GM15510 (cell line): Measurements from ENCODE around the gene ALS2.
A peak's percentile ranks its signal among the peaks of the same experiment; 100 is the strongest.

Source experiments
- POLR2A ChIP-seq: IDR thresholded peaks from 3 replicates; pipeline ENCODE4 v1.6.1; 2011; ENCODE audit warnings: borderline replicate concordance; ENCODE audit not compliant: insufficient read length; ENCODE audit errors: extremely low read depth

The ALS2 gene

GRCh38 chr2:201780674-201781493, at the start of gene ALS2:
TSS of gene ALS2 (minus strand) at chr2:201780933. CDS start at chr2:201768885, 12,048 bp downstream.
- TF ChIP-seq POLR2A, result peak; percentile 68

- no peak for TF ChIP-seq POLR2A
These were observed 47.5 kb upstream of the ALS2 start for GRCh38 chr2:201828220-201828619.

GRCh38 chr2:201827621-201828020, 46.9 kb upstream of the ALS2 start:
- no peak for TF ChIP-seq POLR2A

DNA sequence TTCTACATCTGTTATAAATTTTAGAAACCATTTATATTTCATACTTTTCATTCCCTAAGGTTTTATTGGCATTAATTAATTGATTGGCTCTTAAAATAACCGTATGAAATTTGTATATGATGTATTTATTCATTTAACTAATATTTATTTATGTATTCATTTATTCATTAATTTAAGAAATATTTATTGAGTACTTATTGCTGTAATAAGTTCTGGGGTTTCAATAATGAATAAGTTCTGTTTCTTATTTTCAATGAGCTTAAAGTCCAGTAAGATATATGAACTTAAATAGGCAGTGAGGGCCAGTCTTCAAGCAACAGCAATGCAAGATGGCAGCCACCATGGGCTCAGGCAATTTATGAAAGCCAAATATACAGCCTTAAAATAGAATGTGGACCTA, 43.5 kb upstream of the ALS2 start:
- no peak for TF ChIP-seq POLR2A

DNA sequence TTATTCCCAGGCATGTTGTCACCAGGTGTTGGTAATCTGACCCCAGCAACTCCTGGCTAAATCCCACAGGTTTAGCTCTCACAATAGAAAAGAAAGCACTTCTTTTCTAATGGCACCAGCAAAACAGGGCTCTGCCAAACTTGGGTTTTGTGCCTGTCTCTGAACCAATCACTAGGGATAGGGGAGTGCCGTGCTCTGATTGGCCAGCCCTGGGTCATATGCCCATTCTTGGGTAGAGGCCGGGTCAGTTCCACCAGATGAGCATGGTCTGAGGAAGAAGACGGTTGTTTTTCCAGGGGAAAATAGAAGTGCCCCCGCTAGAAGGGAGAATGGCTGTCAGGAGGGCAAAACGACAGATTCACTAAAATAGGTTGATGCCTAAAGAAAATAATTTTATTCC, 40.3 kb upstream of the ALS2 start:
- no peak for TF ChIP-seq POLR2A

DNA sequence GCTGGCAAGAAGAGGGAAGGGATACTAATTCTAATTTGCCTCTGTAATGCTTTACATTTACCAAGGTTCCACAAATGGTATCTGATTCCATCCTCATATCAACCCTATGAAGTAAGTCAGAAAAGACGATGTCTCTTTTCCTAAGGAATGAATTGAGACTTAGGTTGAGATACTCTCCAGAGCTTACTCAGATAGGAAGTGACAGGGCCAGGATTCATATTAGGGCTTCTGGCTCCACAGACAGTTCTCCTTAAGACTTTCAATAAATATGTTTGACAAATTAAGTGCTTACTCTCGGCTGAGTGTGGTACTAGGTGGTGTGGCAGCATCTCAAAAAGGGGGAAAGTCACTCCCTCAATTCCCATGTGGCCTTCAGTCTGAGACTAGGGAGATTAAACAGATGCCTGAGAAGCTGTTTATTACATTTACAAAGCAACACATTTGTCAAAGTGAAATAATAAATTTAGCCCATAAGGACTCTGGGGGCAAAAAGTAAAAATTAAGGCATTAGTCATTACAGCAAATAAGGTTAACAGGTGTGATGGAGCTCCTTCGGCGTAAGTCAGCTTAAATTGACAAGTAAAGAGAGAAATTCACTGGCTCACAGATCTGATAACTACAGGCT, 39.8 kb upstream of the ALS2 start:
- no peak for TF ChIP-seq POLR2A

GRCh38 chr2:201816657-201817575, 36.2 kb upstream of the ALS2 start:
- TF ChIP-seq POLR2A, result no peak

- TF ChIP-seq POLR2A, result no peak
These were observed 33.4 kb upstream of the ALS2 start for GRCh38 chr2:201813996-201814760.

DNA sequence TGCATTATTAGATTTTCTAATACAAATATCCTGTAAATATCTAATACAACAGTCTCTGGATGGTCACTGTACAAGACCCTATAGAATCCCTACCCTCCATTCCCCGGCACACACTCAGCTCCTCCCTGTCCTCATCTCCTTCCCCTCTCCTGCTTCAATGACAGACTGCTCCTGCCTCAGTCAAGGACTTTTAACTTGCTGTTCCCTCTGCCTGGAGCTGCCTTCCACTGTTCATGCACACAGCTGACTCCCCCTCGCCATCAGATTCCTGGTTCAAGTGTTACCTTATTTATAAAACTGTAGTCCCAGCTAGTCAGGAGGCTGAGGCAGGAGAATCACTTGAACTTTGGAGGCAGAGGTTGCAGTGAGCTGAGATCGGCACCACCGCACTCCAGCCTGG, 28.9 kb upstream of the ALS2 start:
- TF ChIP-seq POLR2A, result no peak

DNA sequence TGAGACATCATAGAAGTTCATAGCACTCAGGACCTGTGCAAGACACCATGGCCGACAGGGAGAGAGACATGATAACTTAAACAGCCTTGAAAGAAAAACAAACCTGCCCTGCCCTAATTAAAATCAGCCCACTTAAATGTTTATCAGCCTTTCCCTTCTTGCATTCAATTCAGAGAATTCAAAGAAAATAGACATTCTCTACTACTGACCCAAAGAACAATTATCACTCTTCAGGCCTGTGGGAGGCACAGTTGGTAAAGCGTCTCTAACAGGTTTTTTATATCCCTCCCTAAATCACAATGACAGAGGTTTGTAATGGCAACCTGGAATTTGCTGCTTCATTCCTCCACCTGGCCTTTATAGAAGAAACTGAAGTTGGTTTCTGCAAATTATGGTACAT, 27.3 kb upstream of the ALS2 start:
- TF ChIP-seq POLR2A, result no peak

GRCh38 chr2:201807452-201807999, 26.8 kb upstream of the ALS2 start:
- no peak for TF ChIP-seq POLR2A

DNA sequence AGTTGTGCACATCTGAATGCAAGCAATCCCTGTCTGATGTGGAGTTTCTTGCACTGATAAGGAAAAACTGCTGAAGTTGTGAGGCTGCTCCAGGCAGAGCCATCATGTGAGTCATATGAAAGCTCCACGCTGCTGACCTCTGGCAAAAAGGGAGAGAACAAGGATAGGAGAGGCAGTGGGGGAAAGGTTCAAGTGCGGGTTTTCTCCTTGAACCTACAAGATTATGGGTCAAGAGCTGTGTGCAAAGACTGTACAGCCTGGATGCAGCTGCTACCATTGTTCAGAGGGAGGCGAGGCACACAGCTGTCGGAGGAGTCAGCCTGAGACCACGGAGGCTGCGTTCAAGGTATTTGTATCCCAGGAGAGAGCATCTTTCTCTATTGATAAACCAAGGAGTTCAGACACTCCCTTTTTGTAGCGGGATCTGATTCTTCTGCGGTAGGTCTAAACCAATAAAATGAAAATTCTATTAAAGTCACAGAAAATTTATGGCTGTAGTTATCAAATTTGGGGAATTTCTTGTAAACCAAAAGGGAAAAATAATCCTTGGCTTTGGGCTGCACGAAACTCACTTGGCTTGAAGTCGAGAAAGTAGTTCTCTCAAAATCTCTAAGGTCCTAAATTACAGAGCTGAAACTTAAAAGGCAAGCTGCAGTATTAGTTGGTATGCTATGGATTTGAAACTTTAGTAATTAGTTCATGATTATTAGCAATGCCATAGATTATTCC, 25.9 kb upstream of the ALS2 start, which contains the start of gene CDK15:
TSS of gene CDK15 (plus strand) at position 96 of the 729 bp plus-strand sequence. CDS start at position 224, 128 bp downstream.
- no peak for TF ChIP-seq POLR2A

GRCh38 chr2:201798252-201798913, 17.6 kb upstream of the ALS2 start:
- TF ChIP-seq POLR2A, result no peak
